OCI-LY1 (cell line): ENCODE results near the gene ABLIM1.

Source experiments
- H2AFZ ChIP-seq: fragments of 200-600 bp; sonication (generic), shearing (Covaris generic); 2 replicates; pipeline ENCODE4 v1.6.0; 2014; ENCODE audit warnings: antibody characterized with exemption, mild to moderate bottlenecking, low read length
- H3F3A ChIP-seq: fragments of 200-600 bp; sonication (generic), shearing (Covaris generic); 2 replicates; pipeline ENCODE4 v1.6.0; 2014; ENCODE audit warnings: mild to moderate bottlenecking, antibody characterized with exemption, low read length, moderate library complexity; ENCODE audit not compliant: insufficient read depth
- H3K27ac ChIP-seq: fragments of 200-600 bp; sonication (generic); 2 replicates; pipeline ENCODE4 v1.5.1; 2014; ENCODE audit warnings: low read length, mixed run types, mild to moderate bottlenecking, low read depth; ENCODE audit not compliant: poor library complexity, severe bottlenecking
- H3K27me3 ChIP-seq: fragments of 200-600 bp; sonication (generic); 2 replicates; pipeline ENCODE4 v1.6.0; 2014; ENCODE audit warnings: antibody characterized with exemption, mild to moderate bottlenecking, low read length, moderate library complexity; ENCODE audit not compliant: insufficient read depth
- H3K36me3 ChIP-seq: fragments of 200-600 bp; sonication (generic); 2 replicates; pipeline ENCODE4 v1.6.1; 2014; ENCODE audit warnings: mild to moderate bottlenecking, antibody characterized with exemption, low read length, moderate library complexity, mixed read lengths; ENCODE audit not compliant: insufficient read depth
- H3K4me1 ChIP-seq: fragments of 200-600 bp; sonication (generic); 2 replicates; pipeline ENCODE4 v1.5.1; 2014; ENCODE audit warnings: mild to moderate bottlenecking, low read length, moderate library complexity; ENCODE audit not compliant: insufficient read depth, severe bottlenecking
- H3K4me2 ChIP-seq: fragments of 200-600 bp; sonication (generic), shearing (Covaris generic); 2 replicates; pipeline ENCODE4 v1.6.1; 2014; ENCODE audit warnings: low read length
- H3K4me3 ChIP-seq: fragments of 200-600 bp; sonication (generic); 2 replicates; pipeline ENCODE4 v1.5.1; 2014; ENCODE audit warnings: low read length, low read depth, mild to moderate bottlenecking, mixed read lengths; ENCODE audit not compliant: poor library complexity, severe bottlenecking
- H3K79me2 ChIP-seq: fragments of 200-600 bp; shearing (Covaris generic); 2 replicates; pipeline ENCODE4 v1.6.1; 2016; ENCODE audit warnings: mixed run types, low read length, mixed read lengths; ENCODE audit not compliant: insufficient read depth
- H3K9ac ChIP-seq: fragments of 200-600 bp; sonication (generic), shearing (Covaris generic); 2 replicates; pipeline ENCODE4 v1.6.1; 2014; ENCODE audit warnings: mild to moderate bottlenecking, low read length, mixed read lengths
- H3K9me2 ChIP-seq: fragments of 200-600 bp; sonication (generic), shearing (Covaris generic); 2 replicates; pipeline ENCODE4 v1.6.1; 2014; ENCODE audit warnings: low read depth, mild to moderate bottlenecking, low read length, mixed read lengths
- H3K9me3 ChIP-seq: fragments of 200-600 bp; shearing (Covaris generic); 2 replicates; pipeline ENCODE4 v1.6.1; 2014; ENCODE audit warnings: low read length, mixed read lengths
- H4K20me1 ChIP-seq: fragments of 200-600 bp; sonication (generic), shearing (Covaris generic); 2 replicates; pipeline ENCODE4 v1.6.0; 2016; ENCODE audit warnings: mild to moderate bottlenecking, low read length; ENCODE audit not compliant: insufficient read depth
- EZH2 ChIP-seq: fragments of 200-600 bp; sonication (generic), shearing (Covaris generic); IDR thresholded peaks from 2 replicates; pipeline ENCODE4 v1.8.0; 2017; ENCODE audit warnings: borderline replicate concordance, mixed run types, mild to moderate bottlenecking, antibody characterized with exemption, low read length, moderate library complexity, mixed read lengths
- TF ChIP-seq, protein P1 (sequence below): fragments of 200-600 bp; sonication (generic), shearing (Covaris generic); IDR thresholded peaks from 2 replicates; pipeline ENCODE4 v1.5.1; 2017; ENCODE audit warnings: mild to moderate bottlenecking, antibody characterized with exemption, low read length, moderate library complexity, mixed read lengths

Gene ABLIM1

DNA sequence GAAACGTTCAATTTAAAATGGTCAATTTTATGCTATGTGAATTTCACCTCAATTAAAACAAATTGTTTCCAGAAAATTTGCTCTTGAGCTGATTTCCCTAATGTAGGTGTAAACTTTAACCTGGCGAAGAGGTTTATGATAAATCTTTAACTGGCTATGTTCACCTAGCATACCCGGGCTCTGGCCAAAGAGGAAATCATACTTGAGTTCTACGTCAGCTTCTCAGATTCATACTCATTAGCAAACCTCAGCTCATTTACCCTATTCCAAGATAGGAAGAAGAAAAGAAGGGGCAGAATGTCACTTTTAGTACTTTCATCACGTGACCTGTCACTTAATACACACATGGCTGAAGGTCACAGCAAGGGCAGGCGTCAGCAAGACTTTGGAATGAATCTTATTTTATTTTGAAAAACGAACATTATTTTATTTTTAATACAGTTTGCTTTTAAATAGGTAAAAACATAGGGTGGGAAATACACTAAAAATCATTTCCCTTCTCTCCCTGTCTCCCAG lies 97.0 kb downstream of the ABLIM1 start:
- H3K27ac ChIP-seq, result no peak overlapping the region
- H3K36me3 ChIP-seq, result no peaks in the 10 kb centered on the region; the same call in 1 of the 2 replicates
- H4K20me1 ChIP-seq, result no peaks in the 10 kb centered on the region
- no peaks in the 10 kb centered on the region for H3K4me1 ChIP-seq
- H3K79me2 ChIP-seq, result no peaks in the 10 kb centered on the region
- no peak overlapping the region for H2AFZ ChIP-seq
- H3F3A ChIP-seq, result no peaks in the 10 kb centered on the region
- no peak overlapping the region for H3K4me3 ChIP-seq
- H3K9ac ChIP-seq, result no peak overlapping the region
- no peak for TF ChIP-seq EZH2
- TF ChIP-seq, protein P1, sequence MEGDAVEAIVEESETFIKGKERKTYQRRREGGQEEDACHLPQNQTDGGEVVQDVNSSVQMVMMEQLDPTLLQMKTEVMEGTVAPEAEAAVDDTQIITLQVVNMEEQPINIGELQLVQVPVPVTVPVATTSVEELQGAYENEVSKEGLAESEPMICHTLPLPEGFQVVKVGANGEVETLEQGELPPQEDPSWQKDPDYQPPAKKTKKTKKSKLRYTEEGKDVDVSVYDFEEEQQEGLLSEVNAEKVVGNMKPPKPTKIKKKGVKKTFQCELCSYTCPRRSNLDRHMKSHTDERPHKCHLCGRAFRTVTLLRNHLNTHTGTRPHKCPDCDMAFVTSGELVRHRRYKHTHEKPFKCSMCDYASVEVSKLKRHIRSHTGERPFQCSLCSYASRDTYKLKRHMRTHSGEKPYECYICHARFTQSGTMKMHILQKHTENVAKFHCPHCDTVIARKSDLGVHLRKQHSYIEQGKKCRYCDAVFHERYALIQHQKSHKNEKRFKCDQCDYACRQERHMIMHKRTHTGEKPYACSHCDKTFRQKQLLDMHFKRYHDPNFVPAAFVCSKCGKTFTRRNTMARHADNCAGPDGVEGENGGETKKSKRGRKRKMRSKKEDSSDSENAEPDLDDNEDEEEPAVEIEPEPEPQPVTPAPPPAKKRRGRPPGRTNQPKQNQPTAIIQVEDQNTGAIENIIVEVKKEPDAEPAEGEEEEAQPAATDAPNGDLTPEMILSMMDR, result no peak
- 0 out of 2 replicates have a peak, but pooled peaks cover 3% of the 10 kb centered on the region for H3K9me3 ChIP-seq
- H3K27me3 ChIP-seq, result no peaks in the 10 kb centered on the region
- H3K9me2 ChIP-seq, result no peaks in the 10 kb centered on the region
- no peak overlapping the region for H3K4me2 ChIP-seq

DNA sequence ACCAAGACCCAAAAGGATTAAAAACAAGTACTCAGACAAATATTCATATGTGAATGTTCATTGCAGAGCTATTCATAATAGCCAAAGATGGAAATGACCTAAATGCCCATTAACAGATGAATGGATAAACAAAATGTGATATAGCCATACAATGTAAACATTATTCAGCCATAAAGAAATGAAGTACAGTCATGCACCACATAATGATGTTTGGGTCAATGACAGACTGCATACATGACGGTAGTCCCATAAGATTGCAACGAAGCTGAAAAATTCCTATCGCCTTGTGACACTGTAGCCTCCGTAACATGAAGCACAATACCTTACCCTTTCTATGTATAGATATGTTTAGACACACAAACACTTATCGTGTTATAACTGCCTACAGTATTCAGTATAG lies 97.9 kb downstream of the ABLIM1 start:
- Histone ChIP-seq H3K4me3 (no peak overlapping the region), H3K27ac (no peak overlapping the region), H3K79me2 (no peaks in the 10 kb centered on the region), H3K36me3 (no peaks in the 10 kb centered on the region; the same call in 1 of the 2 replicates), H3K9me2 (no peaks in the 10 kb centered on the region), H3K9me3 (0 out of 2 replicates have a peak, but pooled peaks cover 3% of the 10 kb centered on the region), H3K27me3 (no peaks in the 10 kb centered on the region), H3K4me2 (no peak overlapping the region), H4K20me1 (no peaks in the 10 kb centered on the region), H2AFZ (no peak overlapping the region), H3K9ac (no peak overlapping the region), H3F3A (no peaks in the 10 kb centered on the region), H3K4me1 (no peaks in the 10 kb centered on the region)
- no peak for TF ChIP-seq EZH2
- TF ChIP-seq, protein P1, result no peak

DNA sequence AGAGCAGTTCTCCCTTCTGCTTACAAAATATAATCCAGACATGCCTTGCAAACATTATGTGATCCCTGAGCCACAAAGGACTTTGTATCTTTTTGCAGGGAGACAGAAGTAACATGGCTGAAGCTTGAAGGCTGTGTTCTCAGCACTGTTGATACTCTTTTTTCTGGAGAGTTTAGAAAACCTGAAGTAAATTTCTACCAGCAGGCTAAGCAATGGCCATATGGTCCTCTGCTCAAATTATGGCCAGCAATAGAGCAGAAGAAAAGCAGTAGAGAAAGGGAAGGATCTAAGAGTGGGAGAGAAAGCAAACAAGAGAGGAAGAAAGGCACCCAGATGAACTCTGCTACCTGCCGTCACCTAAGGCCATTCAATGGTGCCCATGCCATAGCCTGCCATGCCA lies 98.4 kb downstream of the ABLIM1 start:
- no peak overlapping the region for H2AFZ ChIP-seq
- H3K4me3 ChIP-seq, result no peak overlapping the region
- no peak overlapping the region for H3K4me2 ChIP-seq
- no peaks in the 10 kb centered on the region for H3K9me2 ChIP-seq
- no peaks in the 10 kb centered on the region for H3K4me1 ChIP-seq
- no peaks in the 10 kb centered on the region for H4K20me1 ChIP-seq
- no peak overlapping the region for H3K9ac ChIP-seq
- no peaks in the 10 kb centered on the region; the same call in 1 of the 2 replicates for H3K36me3 ChIP-seq
- H3K9me3 ChIP-seq, result 0 out of 2 replicates have a peak, but pooled peaks cover 3% of the 10 kb centered on the region
- TF ChIP-seq, protein P1, result no peak
- no peak for TF ChIP-seq EZH2
- no peak overlapping the region for H3K27ac ChIP-seq
- no peaks in the 10 kb centered on the region for H3F3A ChIP-seq
- no peaks in the 10 kb centered on the region for H3K27me3 ChIP-seq
- H3K79me2 ChIP-seq, result no peaks in the 10 kb centered on the region
